Activated CD4-positive, alpha-beta memory T cell treated with anti-CD3 and anti-CD28 coated beads for 36 hours (primary cell): ENCODE data around the gene CTNNA2. TPM values are rescaled to one million over a fixed set of nuclear protein-coding genes. Genes with fewer than 3 reads are reported as not detected.

Source experiments
- CTCF ChIA-PET: fragments of 350-600 bp; sonication (Branson Sonifier 250); formaldehyde crosslinking; loops from one replicate; lab custom pipeline; 2021; ENCODE audit warnings: antibody characterized with exemption, inconsistent platforms; lab: Charles Lee
- POLR2A ChIA-PET: fragments of 350-600 bp; sonication (Branson Sonifier 250); formaldehyde crosslinking; loops from one replicate; lab custom pipeline; 2021; ENCODE audit warnings: antibody characterized with exemption; lab: Charles Lee
- DNase-seq: peaks from one replicate; pipeline ENCODE4 v3.0.0-alpha.2; 2020
- H3K27ac Mint-ChIP-seq: one replicate; pipeline ENCODE4 v1.8.0; 2021; ENCODE audit warnings: mixed read lengths
- H3K27me3 Mint-ChIP-seq: one replicate; pipeline ENCODE4 v1.8.0; 2021; ENCODE audit warnings: mixed read lengths
- H3K36me3 Mint-ChIP-seq: one replicate; pipeline ENCODE4 v1.8.0; 2021; ENCODE audit warnings: mixed read lengths
- H3K4me1 Mint-ChIP-seq: one replicate; pipeline ENCODE4 v1.8.0; 2021; ENCODE audit warnings: low read depth, mixed read lengths
- H3K4me3 Mint-ChIP-seq: one replicate; pipeline ENCODE4 v1.8.0; 2021; ENCODE audit warnings: mild to moderate bottlenecking, mixed read lengths
- H3K9me3 Mint-ChIP-seq: one replicate; pipeline ENCODE4 v1.8.0; 2021; ENCODE audit warnings: mixed read lengths
- intact Hi-C: fragments of 100-400 bp; cut with micrococcal nuclease; formaldehyde crosslinking; loops from one replicate; pipeline ENCODE4 v1.15.1; 2023
- total RNA-seq, 2 experiments: library from RNA; stranded (reverse); gene quantifications; one replicate each; pipeline ENCODE4 v1.2.3, GENCODE V29; 2021

The CTNNA2 gene
- total RNA-seq, 2 experiments from 2014 or later = not detected

GRCh38 chr2:80205498-80205897 is 692.6 kb downstream of the CTNNA2 start:
- ChIA-PET POLR2A (no interaction called here), CTCF (no interaction called here)
- no peaks in the 10 kb centered on the region for H3K4me1 Mint-ChIP-seq
- H3K27ac Mint-ChIP-seq = no peak overlapping the region
- H3K27me3 Mint-ChIP-seq = no peaks in the 10 kb centered on the region
- no peak for DNase-seq
- intact Hi-C loops = no loop called here
- no peaks in the 10 kb centered on the region for H3K36me3 Mint-ChIP-seq
- no peak overlapping the region for H3K4me3 Mint-ChIP-seq
- H3K9me3 Mint-ChIP-seq = peaks cover 17% of the 10 kb centered on the region

- ChIA-PET POLR2A (no interaction called here), CTCF (no interaction called here)
- H3K9me3 Mint-ChIP-seq = peaks cover 12% of the 10 kb centered on the region
- intact Hi-C loops = no loop called here
- H3K36me3 Mint-ChIP-seq = no peaks in the 10 kb centered on the region
- no peak overlapping the region for H3K27ac Mint-ChIP-seq
- DNase-seq = no peak
- H3K27me3 Mint-ChIP-seq = no peaks in the 10 kb centered on the region
- H3K4me1 Mint-ChIP-seq = no peaks in the 10 kb centered on the region
- H3K4me3 Mint-ChIP-seq = no peak overlapping the region
These were observed 696.6 kb downstream of the CTNNA2 start for GRCh38 chr2:80209458-80209857.

GRCh38 chr2:80217446-80217845 is 704.6 kb downstream of the CTNNA2 start:
- CTCF ChIA-PET = no interaction called here
- no peaks in the 10 kb centered on the region for H3K36me3 Mint-ChIP-seq
- no peaks in the 10 kb centered on the region for H3K4me1 Mint-ChIP-seq

DNA sequence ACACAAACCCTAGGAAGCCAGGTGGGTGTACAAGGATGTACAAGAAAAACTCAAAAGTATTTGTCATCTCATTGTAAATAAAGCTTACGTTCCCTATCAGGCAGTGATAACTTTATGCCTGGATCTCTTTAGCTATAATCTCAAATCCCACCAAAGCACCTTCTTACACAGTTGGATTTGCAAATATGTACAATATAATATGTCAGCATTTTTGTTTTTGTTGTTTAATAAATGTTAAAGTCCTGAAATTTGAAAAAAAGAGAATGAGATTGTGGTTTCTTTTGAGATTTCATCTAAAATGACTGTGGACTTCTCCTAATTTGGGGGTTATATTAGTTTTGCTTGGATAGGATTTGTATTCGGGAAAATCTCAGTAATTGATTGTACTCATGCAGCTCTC is 709.8 kb downstream of the CTNNA2 start:
- Mint-ChIP-seq H3K4me3 (no peak overlapping the region), H3K9me3 (no peaks in the 10 kb centered on the region), H3K36me3 (no peaks in the 10 kb centered on the region), H3K27ac (no peak overlapping the region), H3K27me3 (no peaks in the 10 kb centered on the region), H3K4me1 (no peaks in the 10 kb centered on the region)
- DNase-seq = no peak
- intact Hi-C loops = no loop called here
- POLR2A ChIA-PET = no interaction called here
- CTCF ChIA-PET = no interaction called here

More at GRCh38 chr2:80217446-80217845, 704.6 kb downstream of the CTNNA2 start:
- H3K4me3 Mint-ChIP-seq = no peak overlapping the region
- no peak for DNase-seq
- no peaks in the 10 kb centered on the region for H3K27me3 Mint-ChIP-seq
- intact Hi-C loops = no loop called here
- H3K27ac Mint-ChIP-seq = no peak overlapping the region
- peaks cover 9% of the 10 kb centered on the region for H3K9me3 Mint-ChIP-seq
- POLR2A ChIA-PET = no interaction called here

GRCh38 chr2:80231421-80231820 is 718.6 kb downstream of the CTNNA2 start:
- DNase-seq = no peak
- POLR2A ChIA-PET = no interaction called here

DNA sequence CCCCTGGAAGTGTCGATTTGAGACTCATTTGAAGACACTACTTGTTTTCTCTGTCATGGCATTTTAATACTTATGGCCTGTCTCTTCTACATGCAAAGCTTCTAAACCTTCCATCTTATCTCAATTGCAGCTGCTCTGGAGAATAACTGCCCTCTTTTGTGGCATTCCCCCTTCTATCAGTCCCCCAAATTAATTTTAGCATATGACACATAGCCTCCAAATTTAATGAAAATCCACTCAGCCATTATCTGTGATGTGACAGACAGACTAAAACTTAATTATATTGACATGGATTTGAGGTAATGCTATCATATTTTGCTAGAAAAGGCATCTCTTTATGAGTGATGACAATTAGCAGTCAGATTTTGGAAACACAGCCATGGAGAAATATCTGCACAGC is 720.5 kb downstream of the CTNNA2 start:
- H3K27me3 Mint-ChIP-seq = no peaks in the 10 kb centered on the region
- no peaks in the 10 kb centered on the region for H3K36me3 Mint-ChIP-seq
- no peaks in the 10 kb centered on the region for H3K4me1 Mint-ChIP-seq
- no peak overlapping the region for H3K4me3 Mint-ChIP-seq
- intact Hi-C loops = loop anchor here (10.0 kb wide), 1 partner anchor 159 kb away; no protein-coding TSS in a partner anchor
- CTCF ChIA-PET = no interaction called here
- H3K9me3 Mint-ChIP-seq = peaks cover 2% of the 10 kb centered on the region
- no peak overlapping the region for H3K27ac Mint-ChIP-seq
- DNase-seq = no peak
- POLR2A ChIA-PET = no interaction called here

More at GRCh38 chr2:80231421-80231820, 718.6 kb downstream of the CTNNA2 start:
- Mint-ChIP-seq H3K27ac (no peak overlapping the region), H3K36me3 (no peaks in the 10 kb centered on the region), H3K9me3 (peaks cover 4% of the 10 kb centered on the region), H3K4me1 (no peaks in the 10 kb centered on the region), H3K4me3 (no peak overlapping the region), H3K27me3 (no peaks in the 10 kb centered on the region)
- intact Hi-C loops = loop anchor here (10.0 kb wide), 1 partner anchor 157 kb away; no protein-coding TSS in a partner anchor
- CTCF ChIA-PET = no interaction called here

DNA sequence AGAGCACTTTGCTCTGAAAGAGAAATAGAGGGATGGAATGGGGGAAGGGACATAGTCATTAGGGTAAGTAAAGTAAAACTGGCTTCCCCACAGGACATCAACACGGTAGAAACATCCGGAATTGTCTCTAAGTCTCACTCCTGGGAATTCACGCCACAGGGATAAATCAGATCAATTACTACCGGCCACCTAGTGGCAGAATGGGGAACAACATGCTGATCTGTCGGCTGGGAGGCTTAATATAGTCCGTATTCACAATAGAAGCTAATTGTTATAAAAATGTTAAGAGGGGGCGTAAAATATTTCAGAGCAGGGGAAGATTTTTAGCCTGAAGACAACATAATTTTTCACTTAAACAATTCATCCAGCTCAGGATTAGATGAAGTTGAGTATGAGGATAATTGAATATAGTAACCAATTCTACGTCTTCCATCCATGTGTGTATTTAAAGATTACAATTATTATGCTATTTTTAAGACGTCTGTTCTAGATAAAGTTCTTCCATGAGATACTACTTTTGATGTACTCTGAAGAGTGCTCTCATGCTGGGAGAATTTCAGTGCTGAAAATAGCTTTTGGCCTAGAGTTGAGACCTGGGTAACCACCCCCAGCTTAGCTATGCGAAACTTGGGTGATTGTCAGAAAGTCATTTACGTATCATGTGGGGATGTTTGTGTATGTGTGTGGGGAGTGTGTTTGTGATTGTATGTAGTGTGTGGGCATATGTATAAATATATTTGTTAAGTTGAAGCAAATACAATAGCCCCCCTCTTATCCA is 726.0 kb downstream of the CTNNA2 start:
- ChIA-PET CTCF (interaction anchor here (0.9 to 1.9 kb wide), 3 partner anchors 10 to 12 kb away, joined by 4 to 11 read pairs (median 5); no protein-coding TSS in a partner anchor), POLR2A (no interaction called here)
- Mint-ChIP-seq H3K27me3 (no peaks in the 10 kb centered on the region), H3K36me3 (no peaks in the 10 kb centered on the region), H3K4me1 (no peaks in the 10 kb centered on the region), H3K4me3 (no peak overlapping the region), H3K27ac (no peak overlapping the region), H3K9me3 (peaks cover 2% of the 10 kb centered on the region)
- intact Hi-C loops = loop anchor here (10.0 kb wide), 1 partner anchor 164 kb away; no protein-coding TSS in a partner anchor
- peak; percentile 12 for DNase-seq

- H3K4me1 Mint-ChIP-seq = peaks cover 4% of the 10 kb centered on the region
- H3K36me3 Mint-ChIP-seq = no peaks in the 10 kb centered on the region
- no peak overlapping the region for H3K4me3 Mint-ChIP-seq
- intact Hi-C loops = no loop called here
- H3K27me3 Mint-ChIP-seq = no peaks in the 10 kb centered on the region
- no peak overlapping the region for H3K27ac Mint-ChIP-seq
- peaks cover 2% of the 10 kb centered on the region for H3K9me3 Mint-ChIP-seq
- no peak for DNase-seq
- POLR2A ChIA-PET = no interaction called here
- CTCF ChIA-PET = no interaction called here
These were observed 729.6 kb downstream of the CTNNA2 start for GRCh38 chr2:80242355-80242910.

DNA sequence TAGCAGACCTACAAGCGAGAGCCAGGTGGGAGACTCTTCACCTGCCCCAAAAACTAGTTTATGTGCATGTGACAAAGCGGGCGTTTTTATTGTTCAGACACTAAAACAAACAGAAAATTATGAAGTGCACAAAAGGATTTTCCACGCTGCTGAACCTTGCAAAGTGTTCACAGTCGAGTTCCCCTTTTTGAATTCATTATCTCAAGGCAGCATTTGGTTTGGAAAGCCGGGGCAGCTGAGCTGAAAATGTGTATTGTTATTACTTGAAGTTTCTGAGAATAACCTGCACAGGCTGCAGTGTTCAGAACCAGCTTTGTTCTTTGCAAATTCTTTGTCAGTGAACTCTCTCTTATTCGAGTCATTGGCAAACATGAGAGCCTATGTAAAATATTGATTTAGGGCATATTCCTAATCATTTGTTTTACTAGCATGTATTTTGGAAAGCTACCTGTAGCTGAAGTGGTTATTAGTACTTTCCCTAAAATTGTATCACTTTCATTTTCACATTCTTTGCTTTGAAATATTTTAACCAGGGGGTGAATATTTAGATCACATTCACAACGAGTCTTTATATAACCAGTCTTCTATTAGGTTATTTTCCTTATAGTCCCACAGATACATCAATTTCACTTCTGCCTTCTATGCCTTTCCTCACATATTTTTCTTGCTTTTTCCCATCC is 732.2 kb downstream of the CTNNA2 start:
- H3K9me3 Mint-ChIP-seq = peaks cover 2% of the 10 kb centered on the region
- DNase-seq = no peak

GRCh38 chr2:80246534-80246933 is 733.7 kb downstream of the CTNNA2 start:
- Mint-ChIP-seq H3K27ac (no peak overlapping the region), H3K36me3 (no peaks in the 10 kb centered on the region), H3K4me3 (no peak overlapping the region), H3K4me1 (peaks cover 4% of the 10 kb centered on the region), H3K9me3 (no peaks in the 10 kb centered on the region), H3K27me3 (no peaks in the 10 kb centered on the region)
- no peak for DNase-seq
- intact Hi-C loops = no loop called here
- ChIA-PET POLR2A (no interaction called here), CTCF (no interaction called here)

More for the DNA sequence above, 732.2 kb downstream of the CTNNA2 start:
- Mint-ChIP-seq H3K27ac (no peak overlapping the region), H3K4me1 (peaks cover 4% of the 10 kb centered on the region), H3K36me3 (no peaks in the 10 kb centered on the region), H3K4me3 (no peak overlapping the region), H3K27me3 (no peaks in the 10 kb centered on the region)
- ChIA-PET POLR2A (no interaction called here), CTCF (no interaction called here)
- intact Hi-C loops = no loop called here

DNA sequence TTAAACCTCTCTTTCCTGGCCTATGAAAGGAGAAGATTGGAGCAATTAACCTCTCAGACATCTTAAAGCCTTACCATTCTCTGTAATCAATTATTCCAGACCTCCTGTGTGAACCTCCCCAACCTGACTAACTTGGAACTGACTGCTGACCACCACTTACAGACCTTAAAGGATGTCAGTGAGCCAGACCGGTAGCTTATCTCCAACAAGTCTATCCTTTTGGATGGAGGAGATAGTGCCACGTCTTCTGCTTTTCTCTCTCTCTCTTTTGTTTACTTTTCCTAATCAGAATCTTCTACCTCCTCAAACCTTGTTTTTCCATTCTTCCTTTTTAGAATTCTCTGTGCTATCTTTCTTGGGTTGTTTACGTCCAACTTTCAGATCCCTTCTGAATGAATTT is 734.5 kb downstream of the CTNNA2 start:
- peaks cover 4% of the 10 kb centered on the region for H3K4me1 Mint-ChIP-seq
- no peaks in the 10 kb centered on the region for H3K9me3 Mint-ChIP-seq
- intact Hi-C loops = no loop called here
- no peaks in the 10 kb centered on the region for H3K36me3 Mint-ChIP-seq
- ChIA-PET POLR2A (no interaction called here), CTCF (no interaction called here)
- H3K27ac Mint-ChIP-seq = no peak overlapping the region
- no peaks in the 10 kb centered on the region for H3K27me3 Mint-ChIP-seq
- no peak for DNase-seq
- H3K4me3 Mint-ChIP-seq = no peak overlapping the region

- H3K36me3 Mint-ChIP-seq = no peaks in the 10 kb centered on the region
- intact Hi-C loops = no loop called here
- H3K4me3 Mint-ChIP-seq = no peak overlapping the region
- CTCF ChIA-PET = interaction anchor here (2.1 kb wide), 1 partner anchor 10 kb away, joined by 11 read pairs; no protein-coding TSS in a partner anchor
- H3K9me3 Mint-ChIP-seq = no peaks in the 10 kb centered on the region
- H3K4me1 Mint-ChIP-seq = peaks cover 4% of the 10 kb centered on the region
- H3K27ac Mint-ChIP-seq = no peak overlapping the region
- POLR2A ChIA-PET = no interaction called here
- no peaks in the 10 kb centered on the region for H3K27me3 Mint-ChIP-seq
- DNase-seq = no peak
These were observed 735.3 kb downstream of the CTNNA2 start for GRCh38 chr2:80248146-80248545.
